Activated effector memory CD4-positive, alpha-beta T cell treated with anti-CD3 and anti-CD28 coated beads, Interleukin-2, amount 50 U/mL, for 16 hours (primary cell): ENCODE measurements around the gene OVOL3.
"Not testable (repeated sequence)": the region's sequence is repeated elsewhere in the genome, so short reads cannot be mapped to it uniquely, and the experiment has no call there.

Experiments used
- DNase-seq: peaks from one replicate; pipeline ENCODE4 v3.0.0-alpha.2; 2020

OVOL3 gene

DNA sequence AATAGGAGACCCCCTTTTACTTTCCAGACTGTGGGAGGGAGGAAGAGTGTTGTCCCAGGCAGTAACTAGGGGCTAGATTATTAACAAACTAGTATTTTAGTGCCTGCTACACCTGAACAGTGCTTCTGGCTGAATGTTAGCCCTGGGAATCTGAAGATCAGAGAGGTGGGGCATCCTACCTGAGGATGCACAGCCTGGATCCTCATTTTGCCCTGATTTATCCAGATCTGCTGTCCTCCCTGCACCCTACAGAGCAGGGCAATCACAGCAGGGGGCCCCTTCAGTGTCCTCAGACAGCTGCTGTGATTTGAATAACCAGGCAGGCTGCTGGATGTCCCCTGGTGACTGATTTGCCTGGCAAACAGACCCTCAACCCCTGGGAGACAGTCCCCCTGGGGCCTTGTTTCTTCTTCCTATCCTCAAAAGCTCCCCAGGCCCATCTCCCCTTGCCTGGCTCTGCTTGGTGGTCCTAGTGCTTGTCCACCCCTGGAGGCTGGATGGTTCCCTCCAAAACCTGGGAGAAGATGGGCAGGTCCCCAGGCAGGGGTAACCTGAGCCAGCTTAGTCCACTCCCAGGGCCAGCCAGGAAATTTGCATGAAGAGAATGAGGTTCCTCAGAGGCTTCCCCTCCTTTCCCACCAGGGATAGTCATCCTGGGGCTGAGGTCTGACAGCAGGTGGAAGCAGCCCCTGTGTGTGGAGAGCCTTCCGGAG, at the start of gene OVOL3:
OVOL3 (plus strand) TSS at position 657 of the 713 bp plus-strand sequence. CDS start 60 bp downstream, outside the sequence.
- DNase-seq = no peak

- no peak for DNase-seq
Observed at GRCh38 chr19:36061367-36061766, 49.6 kb upstream of the OVOL3 start.

DNA sequence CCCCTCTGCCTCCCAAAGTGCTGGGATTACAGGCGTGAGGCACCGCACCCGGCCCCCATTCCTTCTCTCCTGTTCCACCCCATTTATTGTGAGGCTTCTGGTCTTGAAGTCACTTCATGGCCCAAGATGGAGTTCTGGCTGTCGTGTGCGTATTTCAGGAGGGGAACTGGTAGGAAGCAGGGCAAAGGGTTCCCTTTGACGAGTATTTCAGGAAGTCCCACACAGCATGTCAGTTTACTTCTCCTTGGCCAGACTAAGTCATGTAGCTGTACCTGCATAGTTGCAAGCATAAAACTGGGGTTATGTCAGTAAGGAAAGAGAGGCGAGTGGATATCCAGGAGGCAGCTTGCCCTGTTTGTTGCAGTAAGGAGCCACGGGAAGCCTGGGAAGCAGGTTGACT, 46.1 kb upstream of the OVOL3 start:
- no peak for DNase-seq

- DNase-seq = no peak
Observed at GRCh38 chr19:36067681-36068080, 43.3 kb upstream of the OVOL3 start.

GRCh38 chr19:36068810-36069499, 42.0 kb upstream of the OVOL3 start:
- DNase-seq = not testable (repeated sequence)

- no peak for DNase-seq
Observed at GRCh38 chr19:36072081-36072480, 38.9 kb upstream of the OVOL3 start.

DNA sequence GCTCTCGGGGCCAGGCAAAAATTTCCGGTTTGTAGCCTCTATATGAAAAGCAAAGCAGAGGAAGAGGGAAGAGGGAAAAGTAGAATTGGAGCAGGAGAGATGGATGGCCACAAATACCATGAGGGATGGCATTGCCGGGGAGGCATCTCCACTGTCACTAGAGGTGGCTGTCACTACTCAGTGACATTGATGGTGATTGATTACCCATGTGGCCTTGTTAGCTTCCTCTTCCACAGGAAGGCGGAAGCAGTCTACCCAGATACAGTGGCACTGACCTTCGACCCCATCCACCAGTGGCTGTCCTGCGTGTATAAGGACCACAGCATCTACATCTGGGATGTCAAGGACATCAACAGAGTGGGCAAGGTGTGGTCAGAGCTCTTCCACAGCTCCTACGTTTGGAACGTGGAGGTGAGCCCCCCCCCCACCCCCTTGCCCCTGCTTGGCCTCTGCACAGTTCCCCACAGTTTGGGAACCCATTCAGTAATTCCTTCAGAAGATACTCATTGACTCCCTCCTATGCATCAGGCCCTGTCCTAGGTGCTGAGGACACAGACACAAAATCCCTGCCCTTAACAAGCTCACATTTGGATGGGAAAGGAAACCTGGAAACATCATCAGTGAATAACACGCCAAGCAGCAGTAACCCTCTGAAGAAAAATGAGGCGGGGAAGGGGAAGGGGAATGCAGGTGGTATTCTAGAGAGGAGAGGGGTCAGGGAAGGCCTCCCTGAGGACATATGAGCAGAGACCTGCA, 37.6 kb upstream of the OVOL3 start:
- no peak for DNase-seq

DNA sequence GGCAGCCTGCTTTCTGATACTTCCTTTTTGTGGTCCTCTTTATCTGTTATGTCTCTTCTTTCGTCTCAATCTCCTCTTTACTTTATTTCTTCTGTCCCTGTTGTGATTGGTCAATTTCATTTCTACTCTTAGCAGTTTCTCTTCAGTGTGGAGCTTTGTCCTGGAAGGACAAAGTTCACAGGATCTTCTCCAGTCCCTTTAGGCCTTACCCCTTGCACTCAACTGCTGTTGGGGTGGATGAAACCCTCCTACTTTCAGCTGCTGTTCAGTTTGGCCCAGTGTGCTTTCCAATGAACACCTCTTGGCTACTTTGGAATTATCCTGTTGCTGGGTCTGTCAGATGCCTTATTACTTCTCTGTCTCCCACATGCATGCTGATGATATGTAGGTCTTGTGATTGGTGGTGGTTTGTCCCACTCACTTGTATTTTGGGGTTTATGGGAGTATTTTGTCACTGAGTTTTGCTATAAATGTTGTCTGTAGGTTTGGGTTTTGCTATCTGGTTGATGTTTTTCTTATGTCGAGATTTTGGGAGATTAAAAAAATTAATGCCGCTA, 31.5 kb upstream of the OVOL3 start:
- no peak for DNase-seq

GRCh38 chr19:36081385-36081784, 29.6 kb upstream of the OVOL3 start:
- DNase-seq = no peak

- no peak for DNase-seq
Observed at GRCh38 chr19:36081894-36082293, 29.0 kb upstream of the OVOL3 start.

DNA sequence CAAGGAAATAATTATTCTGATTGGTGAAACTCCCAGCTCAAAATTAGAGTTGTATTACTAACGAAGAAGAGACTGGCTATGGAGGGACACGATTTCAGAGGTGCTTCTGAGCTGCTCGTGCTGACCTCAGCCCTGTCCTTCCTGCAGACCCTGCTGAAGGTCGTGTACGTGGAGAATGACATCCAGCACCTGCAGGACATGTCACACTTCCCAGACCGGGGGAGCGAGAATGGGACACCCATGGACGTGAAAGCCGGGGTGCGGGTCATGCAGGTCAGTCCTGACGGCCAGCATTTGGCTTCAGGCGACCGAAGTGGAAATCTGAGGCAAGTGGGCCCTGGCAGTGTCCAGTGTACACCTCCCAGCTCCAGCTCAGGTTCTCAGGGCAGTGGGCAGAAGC, 28.0 kb upstream of the OVOL3 start:
- no peak for DNase-seq

DNA sequence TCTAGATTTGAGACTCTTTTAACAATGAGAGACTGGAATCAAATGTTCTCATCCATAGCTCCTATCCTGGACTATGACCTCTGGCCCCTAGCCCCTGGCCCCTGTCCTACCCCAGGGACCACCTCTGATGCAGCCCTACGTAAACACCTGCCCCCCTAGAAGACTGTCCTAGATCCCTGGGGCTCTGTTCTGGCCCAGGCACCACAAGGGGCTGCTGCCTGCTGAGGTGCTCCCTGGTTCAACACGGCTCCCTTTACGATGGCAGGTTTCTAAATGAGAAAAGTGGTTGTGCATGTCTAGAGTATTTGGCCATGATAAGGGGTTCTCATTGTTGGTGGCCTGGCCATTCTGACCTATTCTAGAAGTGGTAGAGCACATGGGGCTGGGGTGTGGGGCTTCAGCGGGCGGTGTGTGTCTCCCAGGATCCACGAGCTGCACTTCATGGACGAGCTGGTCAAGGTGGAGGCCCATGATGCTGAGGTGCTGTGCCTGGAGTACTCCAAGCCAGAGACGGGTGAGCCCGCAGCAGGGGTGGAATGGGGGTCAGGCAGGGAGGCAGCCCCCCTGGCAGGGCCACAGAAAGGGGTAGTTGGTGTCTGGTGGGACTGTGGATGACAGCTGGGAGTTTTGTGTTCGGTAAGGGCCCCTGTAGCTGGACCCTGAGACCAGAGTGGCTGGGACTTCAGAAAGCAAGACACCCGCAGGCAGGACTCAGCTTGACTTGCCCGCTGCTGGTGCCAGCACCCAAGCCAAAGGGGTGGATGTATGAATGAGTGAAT, 26.5 kb upstream of the OVOL3 start:
- DNase-seq = no peak

DNA sequence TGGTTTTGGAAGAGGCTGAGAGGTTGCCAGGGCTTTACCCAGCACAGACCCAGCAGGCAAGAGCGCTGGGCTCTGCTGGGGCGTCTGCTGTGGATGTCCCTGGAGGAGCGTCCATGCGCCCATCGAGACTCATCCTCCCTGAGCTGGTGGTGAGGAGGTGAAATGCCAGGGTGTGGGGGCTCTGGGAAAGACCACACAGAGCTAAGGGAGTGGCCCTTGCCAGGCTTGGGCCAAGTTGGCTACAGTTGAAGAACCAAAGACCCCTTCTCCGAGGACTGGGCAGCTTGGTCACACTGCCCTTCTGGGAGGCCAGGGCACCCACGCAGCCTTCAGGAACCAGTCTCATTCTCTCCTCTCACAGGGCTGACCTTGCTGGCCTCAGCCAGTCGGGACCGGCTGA, 24.6 kb upstream of the OVOL3 start:
- DNase-seq = no peak

- no peak for DNase-seq
Observed at GRCh38 chr19:36089847-36090246, 21.1 kb upstream of the OVOL3 start.

DNA sequence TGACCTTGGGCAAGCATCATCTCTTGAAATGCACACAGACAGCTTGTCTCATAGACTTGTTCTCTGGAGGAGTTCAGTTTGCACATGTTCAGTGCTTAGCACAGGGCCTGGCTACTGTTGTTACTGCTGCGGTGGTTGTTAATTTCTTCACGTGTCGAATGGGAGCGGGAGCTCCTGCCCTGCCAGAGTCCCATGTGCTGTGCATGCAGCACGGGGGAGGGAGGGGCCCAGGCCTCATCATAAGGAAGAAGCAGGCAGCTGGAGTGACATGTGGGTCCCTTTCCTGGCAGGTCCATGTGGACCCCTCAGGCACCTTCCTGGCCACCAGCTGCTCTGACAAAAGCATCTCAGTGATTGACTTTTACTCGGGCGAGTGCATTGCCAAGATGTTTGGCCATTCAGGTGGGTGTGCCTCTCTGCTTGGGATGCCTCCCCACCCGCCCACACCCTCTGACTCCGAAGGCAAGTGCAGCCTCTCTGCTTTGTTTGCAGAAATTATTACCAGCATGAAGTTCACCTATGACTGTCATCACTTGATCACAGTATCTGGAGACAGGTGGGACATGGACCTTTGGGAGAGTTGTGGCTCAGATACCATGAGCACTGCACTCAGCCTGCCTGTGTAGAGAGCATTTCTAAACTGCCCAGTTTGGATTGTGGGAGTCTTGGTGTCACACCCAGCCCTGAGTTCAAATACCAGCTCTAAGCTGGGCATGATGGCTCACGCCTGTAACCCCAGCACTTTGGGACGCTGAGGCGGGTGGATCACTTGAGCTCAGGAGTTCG, 19.8 kb upstream of the OVOL3 start:
- no peak for DNase-seq

- no peak for DNase-seq
Observed at GRCh38 chr19:36092566-36092965, 18.4 kb upstream of the OVOL3 start.

GRCh38 chr19:36093146-36093662, 17.7 kb upstream of the OVOL3 start:
- DNase-seq = no peak

- DNase-seq = no peak
Observed at GRCh38 chr19:36093687-36094086, 17.3 kb upstream of the OVOL3 start.

DNA sequence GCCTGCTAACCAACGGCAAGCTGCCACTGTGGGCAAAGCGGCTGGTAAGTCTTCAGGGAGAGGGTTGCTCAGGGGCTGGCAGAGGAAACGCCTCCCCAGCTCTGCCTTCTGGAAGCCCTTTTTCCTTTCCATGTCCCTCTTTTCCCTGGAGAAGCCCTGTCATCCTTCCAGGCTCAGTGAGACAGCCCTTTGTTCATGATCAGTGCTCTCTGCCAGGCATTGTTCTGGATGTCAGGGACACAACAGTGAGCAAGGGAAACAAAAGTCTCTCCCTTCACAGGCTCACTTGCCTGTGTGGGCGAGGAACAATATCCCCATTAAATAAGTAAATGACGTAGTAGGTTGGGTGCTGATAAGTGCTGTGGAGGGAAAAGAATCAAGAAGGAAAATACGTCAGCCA, 13.9 kb upstream of the OVOL3 start:
- no peak for DNase-seq

DNA sequence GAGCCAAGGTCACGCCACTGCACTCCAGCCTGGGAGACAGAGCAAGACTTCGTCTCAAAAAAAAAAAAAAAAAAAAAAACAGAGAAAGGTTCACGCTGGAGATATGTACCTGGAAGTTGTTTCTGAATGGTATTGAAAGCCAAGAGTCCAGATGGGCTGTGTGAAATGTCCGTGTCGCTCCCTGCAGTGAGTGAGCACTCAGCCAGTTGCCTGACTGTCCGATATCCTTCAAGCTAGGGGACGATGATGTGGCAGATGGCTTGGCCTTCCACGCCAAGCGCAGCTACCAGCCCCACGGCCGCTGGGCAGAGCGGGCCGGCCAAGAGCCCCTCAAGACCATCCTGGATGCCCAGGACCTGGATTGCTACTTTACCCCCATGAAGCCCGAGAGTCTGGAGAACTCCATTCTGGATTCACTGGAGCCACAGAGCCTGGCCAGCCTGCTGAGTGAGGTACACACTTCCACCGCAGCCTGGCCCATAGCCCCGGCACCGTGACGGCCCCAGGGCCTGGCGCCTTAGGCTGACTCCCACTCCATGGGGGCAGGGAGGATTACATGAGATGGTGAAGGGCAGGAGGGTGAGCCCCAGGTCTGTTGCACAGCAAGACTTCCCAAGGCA, 11.7 kb upstream of the OVOL3 start:
- DNase-seq = no peak

GRCh38 chr19:36100476-36100875, 10.5 kb upstream of the OVOL3 start:
- DNase-seq = no peak
